Measurements from ENCODE around the gene SARS2. TPM values are rescaled to one million over a fixed set of nuclear protein-coding genes. Genes with fewer than 3 reads are reported as not detected.

SARS2 gene
- total and polyA plus RNA-seq, 4 donors, result 15.9 to 19.2 (median 17.1) TPM

GRCh38 chr19:38869836-38870607 lies 60.5 kb downstream of the SARS2 start:
- Histone ChIP-seq H3K9me3 (ENCODE audit: control insufficient read depth in 4 of 4, low read length in 3 of 4) (no peaks in the 10 kb centered on the region), H3K4me1 (ENCODE audit: control insufficient read depth in 4 of 4, insufficient read depth in 4 of 4, low read length in 3 of 4) (peaks cover 0 to 18% (median 11%) of the 10 kb centered on the region in 4 donors), H3K27ac (ENCODE audit: low read depth in 1 of 2, low read length in 2 of 2) (peak overlapping the region; percentile 56 to 65), H3K9ac (ENCODE audit: low read depth in 1 of 2, low read length in 2 of 2) (peak overlapping the region; percentile 61 to 71), H3K36me3 (ENCODE audit: control insufficient read depth in 4 of 4, insufficient read depth in 3 of 4, low read depth in 1 of 4, low read length in 3 of 4) (no peaks in the 10 kb centered on the region), H3K4me3 (ENCODE audit: low read depth in 1 of 3, low read length in 3 of 3) (peak overlapping the region; percentile 36 to 65 (median 52)), H3K27me3 (ENCODE audit: control insufficient read depth in 4 of 4, insufficient read depth in 4 of 4, low read length in 3 of 4) (no peaks in the 10 kb centered on the region)
- TF ChIP-seq GABPA (IDR thresholded peaks at IDR 0.05 in 1 of 2, conservative IDR thresholded peaks at IDR 0.05 in 1 of 2), result peak in 1 of 2 donors; percentile 43
- no peak for TF ChIP-seq FOXA2 (IDR thresholded peaks at IDR 0.05)
- no peak for TF ChIP-seq TAF1 (conservative IDR thresholded peaks at IDR 0.05)
- TF ChIP-seq RAD21 (IDR thresholded peaks at IDR 0.05), result peak; percentile 78 to 88
- TF ChIP-seq JUND (IDR thresholded peaks at IDR 0.05), result no peak
- TF ChIP-seq RXRA (IDR thresholded peaks at IDR 0.05), result peak in 1 of 2 donors; percentile 26
- no peak for TF ChIP-seq HNF4G (IDR thresholded peaks at IDR 0.05)
- TF ChIP-seq FOXA1 (IDR thresholded peaks at IDR 0.05), result no peak
- TF ChIP-seq, protein P1, sequence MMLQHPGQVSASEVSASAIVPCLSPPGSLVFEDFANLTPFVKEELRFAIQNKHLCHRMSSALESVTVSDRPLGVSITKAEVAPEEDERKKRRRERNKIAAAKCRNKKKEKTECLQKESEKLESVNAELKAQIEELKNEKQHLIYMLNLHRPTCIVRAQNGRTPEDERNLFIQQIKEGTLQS (IDR thresholded peaks at IDR 0.05), result no peak
- no peak for TF ChIP-seq NR2F2 (IDR thresholded peaks at IDR 0.05)
- TF ChIP-seq, protein P2, sequence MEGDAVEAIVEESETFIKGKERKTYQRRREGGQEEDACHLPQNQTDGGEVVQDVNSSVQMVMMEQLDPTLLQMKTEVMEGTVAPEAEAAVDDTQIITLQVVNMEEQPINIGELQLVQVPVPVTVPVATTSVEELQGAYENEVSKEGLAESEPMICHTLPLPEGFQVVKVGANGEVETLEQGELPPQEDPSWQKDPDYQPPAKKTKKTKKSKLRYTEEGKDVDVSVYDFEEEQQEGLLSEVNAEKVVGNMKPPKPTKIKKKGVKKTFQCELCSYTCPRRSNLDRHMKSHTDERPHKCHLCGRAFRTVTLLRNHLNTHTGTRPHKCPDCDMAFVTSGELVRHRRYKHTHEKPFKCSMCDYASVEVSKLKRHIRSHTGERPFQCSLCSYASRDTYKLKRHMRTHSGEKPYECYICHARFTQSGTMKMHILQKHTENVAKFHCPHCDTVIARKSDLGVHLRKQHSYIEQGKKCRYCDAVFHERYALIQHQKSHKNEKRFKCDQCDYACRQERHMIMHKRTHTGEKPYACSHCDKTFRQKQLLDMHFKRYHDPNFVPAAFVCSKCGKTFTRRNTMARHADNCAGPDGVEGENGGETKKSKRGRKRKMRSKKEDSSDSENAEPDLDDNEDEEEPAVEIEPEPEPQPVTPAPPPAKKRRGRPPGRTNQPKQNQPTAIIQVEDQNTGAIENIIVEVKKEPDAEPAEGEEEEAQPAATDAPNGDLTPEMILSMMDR (IDR thresholded peaks at IDR 0.05; ENCODE audit: low read depth, low read length, missing input control), result peak; percentile 83
- TF ChIP-seq, protein P3, sequence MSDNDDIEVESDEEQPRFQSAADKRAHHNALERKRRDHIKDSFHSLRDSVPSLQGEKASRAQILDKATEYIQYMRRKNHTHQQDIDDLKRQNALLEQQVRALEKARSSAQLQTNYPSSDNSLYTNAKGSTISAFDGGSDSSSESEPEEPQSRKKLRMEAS (IDR thresholded peaks at IDR 0.05), result no peak
- TF ChIP-seq, protein P4, sequence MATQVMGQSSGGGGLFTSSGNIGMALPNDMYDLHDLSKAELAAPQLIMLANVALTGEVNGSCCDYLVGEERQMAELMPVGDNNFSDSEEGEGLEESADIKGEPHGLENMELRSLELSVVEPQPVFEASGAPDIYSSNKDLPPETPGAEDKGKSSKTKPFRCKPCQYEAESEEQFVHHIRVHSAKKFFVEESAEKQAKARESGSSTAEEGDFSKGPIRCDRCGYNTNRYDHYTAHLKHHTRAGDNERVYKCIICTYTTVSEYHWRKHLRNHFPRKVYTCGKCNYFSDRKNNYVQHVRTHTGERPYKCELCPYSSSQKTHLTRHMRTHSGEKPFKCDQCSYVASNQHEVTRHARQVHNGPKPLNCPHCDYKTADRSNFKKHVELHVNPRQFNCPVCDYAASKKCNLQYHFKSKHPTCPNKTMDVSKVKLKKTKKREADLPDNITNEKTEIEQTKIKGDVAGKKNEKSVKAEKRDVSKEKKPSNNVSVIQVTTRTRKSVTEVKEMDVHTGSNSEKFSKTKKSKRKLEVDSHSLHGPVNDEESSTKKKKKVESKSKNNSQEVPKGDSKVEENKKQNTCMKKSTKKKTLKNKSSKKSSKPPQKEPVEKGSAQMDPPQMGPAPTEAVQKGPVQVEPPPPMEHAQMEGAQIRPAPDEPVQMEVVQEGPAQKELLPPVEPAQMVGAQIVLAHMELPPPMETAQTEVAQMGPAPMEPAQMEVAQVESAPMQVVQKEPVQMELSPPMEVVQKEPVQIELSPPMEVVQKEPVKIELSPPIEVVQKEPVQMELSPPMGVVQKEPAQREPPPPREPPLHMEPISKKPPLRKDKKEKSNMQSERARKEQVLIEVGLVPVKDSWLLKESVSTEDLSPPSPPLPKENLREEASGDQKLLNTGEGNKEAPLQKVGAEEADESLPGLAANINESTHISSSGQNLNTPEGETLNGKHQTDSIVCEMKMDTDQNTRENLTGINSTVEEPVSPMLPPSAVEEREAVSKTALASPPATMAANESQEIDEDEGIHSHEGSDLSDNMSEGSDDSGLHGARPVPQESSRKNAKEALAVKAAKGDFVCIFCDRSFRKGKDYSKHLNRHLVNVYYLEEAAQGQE (IDR thresholded peaks at IDR 0.05), result no peak
- no peak for TF ChIP-seq YY1 (IDR thresholded peaks at IDR 0.05)
- peak in 1 of 2 donors; percentile 57 for TF ChIP-seq EGR1 (IDR thresholded peaks at IDR 0.05; ENCODE audit: low read depth in 2 of 2)
- TF ChIP-seq ZBTB33 (IDR thresholded peaks at IDR 0.05), result no peak
- TF ChIP-seq SP1 (IDR thresholded peaks at IDR 0.05), result peak; percentile 45
- TF ChIP-seq HNF4A (conservative IDR thresholded peaks at IDR 0.05), result peak; percentile 17 to 52
- WGBS, result 19% methylated on average over 62 of the region's 62 CpGs
- DNase-seq (ENCODE audit: low spot score), result peak; percentile 89
